ENCODE results near the gene STARD10.

STARD10 gene

DNA sequence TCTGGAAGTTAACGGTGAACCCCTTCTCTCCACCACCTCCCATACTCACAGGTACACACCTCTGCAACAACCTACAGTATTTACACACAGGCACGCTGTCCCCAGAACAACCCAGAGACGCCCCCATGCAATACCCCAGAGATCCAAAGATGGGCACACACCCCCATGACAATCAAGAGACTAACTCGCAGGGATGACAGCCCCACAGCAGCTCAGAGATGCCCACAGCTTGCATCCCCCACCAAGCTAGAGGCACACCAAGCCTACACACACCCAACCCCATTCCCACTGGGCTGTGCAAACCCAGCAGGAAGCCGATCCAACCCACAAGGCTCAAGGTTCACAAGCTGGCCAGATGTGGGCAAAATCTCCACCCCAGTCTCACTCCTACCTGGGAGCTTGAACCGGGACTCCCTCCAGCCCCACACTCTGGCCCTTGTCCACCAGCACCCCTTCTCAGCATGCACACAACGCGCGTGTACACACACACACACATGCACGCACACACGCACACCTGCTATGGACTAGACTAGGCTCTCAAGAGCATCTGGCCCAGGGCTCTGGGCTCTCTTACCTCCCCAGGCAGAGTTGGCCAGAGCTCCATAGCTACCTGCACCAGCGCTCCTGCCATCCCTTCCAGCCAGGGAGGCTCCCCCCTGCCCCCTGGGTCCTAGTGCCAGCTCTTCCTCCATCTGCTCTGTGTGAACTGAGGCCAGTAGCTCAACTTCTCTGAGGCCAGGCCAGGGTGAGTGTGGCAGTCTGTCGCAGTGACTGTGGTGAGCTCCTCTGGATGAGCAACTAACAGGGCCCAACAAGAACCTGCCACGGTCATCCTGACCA, 11.5 kb downstream of the STARD10 start:
- H3K4me3 ChIP-seq (IDR thresholded peaks at IDR 0.05; ENCODE audit: insufficient read depth, low read depth, low read length): no peak overlapping the region
- no peaks in the 10 kb centered on the region for H4K20me1 ChIP-seq (ENCODE audit: insufficient read depth)
- no peak overlapping the region for H3K9ac ChIP-seq
- H3K4me1 ChIP-seq (ENCODE audit: low read depth, poor library complexity, severe bottlenecking): peaks cover 21% of the 10 kb centered on the region
- peak overlapping the region; percentile 73 for H3K4me2 ChIP-seq
- TF ChIP-seq, protein P1, sequence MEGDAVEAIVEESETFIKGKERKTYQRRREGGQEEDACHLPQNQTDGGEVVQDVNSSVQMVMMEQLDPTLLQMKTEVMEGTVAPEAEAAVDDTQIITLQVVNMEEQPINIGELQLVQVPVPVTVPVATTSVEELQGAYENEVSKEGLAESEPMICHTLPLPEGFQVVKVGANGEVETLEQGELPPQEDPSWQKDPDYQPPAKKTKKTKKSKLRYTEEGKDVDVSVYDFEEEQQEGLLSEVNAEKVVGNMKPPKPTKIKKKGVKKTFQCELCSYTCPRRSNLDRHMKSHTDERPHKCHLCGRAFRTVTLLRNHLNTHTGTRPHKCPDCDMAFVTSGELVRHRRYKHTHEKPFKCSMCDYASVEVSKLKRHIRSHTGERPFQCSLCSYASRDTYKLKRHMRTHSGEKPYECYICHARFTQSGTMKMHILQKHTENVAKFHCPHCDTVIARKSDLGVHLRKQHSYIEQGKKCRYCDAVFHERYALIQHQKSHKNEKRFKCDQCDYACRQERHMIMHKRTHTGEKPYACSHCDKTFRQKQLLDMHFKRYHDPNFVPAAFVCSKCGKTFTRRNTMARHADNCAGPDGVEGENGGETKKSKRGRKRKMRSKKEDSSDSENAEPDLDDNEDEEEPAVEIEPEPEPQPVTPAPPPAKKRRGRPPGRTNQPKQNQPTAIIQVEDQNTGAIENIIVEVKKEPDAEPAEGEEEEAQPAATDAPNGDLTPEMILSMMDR (conservative IDR thresholded peaks at IDR 0.05; ENCODE audit: low read depth, low read length): no peak
- peak overlapping the region; percentile 59 for H2AFZ ChIP-seq (ENCODE audit: low read depth)
- peaks cover 5% of the 10 kb centered on the region; the same call in 1 of the 2 replicates for H3K27me3 ChIP-seq (ENCODE audit: insufficient read depth, low read depth)
- no peaks in the 10 kb centered on the region for H3K79me2 ChIP-seq (ENCODE audit: insufficient read depth, low read depth)
- no peak overlapping the region for H3K27ac ChIP-seq
- no peaks in the 10 kb centered on the region for H3K36me3 ChIP-seq (ENCODE audit: insufficient read depth)

- Histone ChIP-seq H3K9ac (no peak overlapping the region), H3K27me3 (ENCODE audit: insufficient read depth, low read depth) (peaks cover 5% of the 10 kb centered on the region; the same call in 1 of the 2 replicates), H3K4me1 (ENCODE audit: low read depth, poor library complexity, severe bottlenecking) (peaks cover 14% of the 10 kb centered on the region), H3K36me3 (ENCODE audit: insufficient read depth) (no peaks in the 10 kb centered on the region), H2AFZ (ENCODE audit: low read depth) (peak overlapping the region; percentile 59), H3K79me2 (ENCODE audit: insufficient read depth, low read depth) (no peaks in the 10 kb centered on the region), H4K20me1 (ENCODE audit: insufficient read depth) (no peaks in the 10 kb centered on the region), H3K27ac (no peak overlapping the region), H3K4me2 (peak overlapping the region; percentile 73), H3K4me3 (IDR thresholded peaks at IDR 0.05; ENCODE audit: insufficient read depth, low read depth, low read length) (no peak overlapping the region)
- TF ChIP-seq, protein P1 (conservative IDR thresholded peaks at IDR 0.05; ENCODE audit: low read depth, low read length): no peak
These were observed 12.3 kb downstream of the STARD10 start for GRCh38 chr11:72781313-72782080.

GRCh38 chr11:72781063-72781312, 12.9 kb downstream of the STARD10 start:
- Histone ChIP-seq H3K36me3 (ENCODE audit: insufficient read depth) (no peaks in the 10 kb centered on the region), H3K4me3 (IDR thresholded peaks at IDR 0.05; ENCODE audit: insufficient read depth, low read depth, low read length) (no peak overlapping the region), H3K27me3 (ENCODE audit: insufficient read depth, low read depth) (peaks cover 5% of the 10 kb centered on the region; the same call in 1 of the 2 replicates), H2AFZ (ENCODE audit: low read depth) (no peak overlapping the region), H3K79me2 (ENCODE audit: insufficient read depth, low read depth) (no peaks in the 10 kb centered on the region), H3K27ac (no peak overlapping the region), H3K9ac (no peak overlapping the region), H3K4me1 (ENCODE audit: low read depth, poor library complexity, severe bottlenecking) (peaks cover 14% of the 10 kb centered on the region), H3K4me2 (peak overlapping the region; percentile 51; the same call in 1 of the 2 replicates), H4K20me1 (ENCODE audit: insufficient read depth) (no peaks in the 10 kb centered on the region)
- TF ChIP-seq, protein P1 (conservative IDR thresholded peaks at IDR 0.05; ENCODE audit: low read depth, low read length): no peak

GRCh38 chr11:72780296-72781062, 13.4 kb downstream of the STARD10 start:
- Histone ChIP-seq H4K20me1 (ENCODE audit: insufficient read depth) (no peaks in the 10 kb centered on the region), H3K36me3 (ENCODE audit: insufficient read depth) (no peaks in the 10 kb centered on the region), H3K4me2 (peak overlapping the region; percentile 51; the same call in 1 of the 2 replicates), H3K4me3 (IDR thresholded peaks at IDR 0.05; ENCODE audit: insufficient read depth, low read depth, low read length) (no peak overlapping the region), H3K79me2 (ENCODE audit: insufficient read depth, low read depth) (no peaks in the 10 kb centered on the region), H2AFZ (ENCODE audit: low read depth) (no peak overlapping the region), H3K4me1 (ENCODE audit: low read depth, poor library complexity, severe bottlenecking) (peaks cover 14% of the 10 kb centered on the region), H3K27me3 (ENCODE audit: insufficient read depth, low read depth) (peaks cover 5% of the 10 kb centered on the region; the same call in 1 of the 2 replicates), H3K27ac (no peak overlapping the region), H3K9ac (no peak overlapping the region)
- TF ChIP-seq, protein P1 (conservative IDR thresholded peaks at IDR 0.05; ENCODE audit: low read depth, low read length): no peak
